Nephron (organoid): ENCODE measurements around the gene GALNT14.

ENCODE experiments used
- H3K27ac Mint-ChIP-seq, 3 experiments: 2 replicates each; pipeline ENCODE4 v1.8.0; 2020; ENCODE audit warnings: mixed read lengths in 3 of 3, mild to moderate bottlenecking in 2 of 3, moderate library complexity in 1 of 3
- H3K27me3 Mint-ChIP-seq: 2 replicates; pipeline ENCODE4 v1.8.0; 2021; ENCODE audit warnings: low read depth, mild to moderate bottlenecking, moderate library complexity, mixed read lengths
- H3K36me3 Mint-ChIP-seq: 2 replicates; pipeline ENCODE4 v1.8.0; 2020; ENCODE audit warnings: low read depth, mixed read lengths
- H3K4me1 Mint-ChIP-seq: 2 replicates; pipeline ENCODE4 v1.8.0; 2020; ENCODE audit warnings: mixed read lengths
- H3K4me3 Mint-ChIP-seq, 3 experiments: 2 replicates each; pipeline ENCODE4 v1.8.0; 2020; ENCODE audit warnings: mild to moderate bottlenecking in 3 of 3, mixed read lengths in 3 of 3, moderate library complexity in 2 of 3
- H3K9me3 Mint-ChIP-seq: 2 replicates; pipeline ENCODE4 v1.8.0; 2020; ENCODE audit warnings: mixed read lengths
- CTCF ChIP-seq, 3 experiments: fragments of 200-600 bp; sonication (generic); IDR thresholded peaks; one replicate each; pipeline ENCODE4 v1.5.0; 2021; ENCODE audit warnings: antibody characterized with exemption in 3 of 3; ENCODE audit not compliant: unreplicated experiment in 3 of 3

Gene GALNT14

GRCh38 chr2:31038385-31038784 lies 99.9 kb downstream of the GALNT14 start:
- no peak for TF ChIP-seq CTCF (IDR thresholded peaks at IDR 0.05; ENCODE audit: unreplicated experiment in 3 of 3)
- no peaks in the 10 kb centered on the region for H3K4me1 Mint-ChIP-seq
- H3K36me3 Mint-ChIP-seq: no peaks in the 10 kb centered on the region
- peaks cover 25% of the 10 kb centered on the region for H3K9me3 Mint-ChIP-seq
- H3K27ac Mint-ChIP-seq: no peak overlapping the region
- no peak overlapping the region for H3K4me3 Mint-ChIP-seq
- H3K27me3 Mint-ChIP-seq: peaks cover 11% of the 10 kb centered on the region

- H3K27me3 Mint-ChIP-seq: peaks cover 13% of the 10 kb centered on the region
- H3K4me3 Mint-ChIP-seq: no peak overlapping the region
- H3K9me3 Mint-ChIP-seq: peaks cover 25% of the 10 kb centered on the region
- no peak for TF ChIP-seq CTCF (IDR thresholded peaks at IDR 0.05; ENCODE audit: unreplicated experiment in 3 of 3)
- H3K4me1 Mint-ChIP-seq: no peaks in the 10 kb centered on the region
- no peak overlapping the region for H3K27ac Mint-ChIP-seq
- H3K36me3 Mint-ChIP-seq: no peaks in the 10 kb centered on the region
These were observed 101.2 kb downstream of the GALNT14 start for GRCh38 chr2:31037058-31037457.

GRCh38 chr2:31033032-31033431 lies 105.2 kb downstream of the GALNT14 start:
- Mint-ChIP-seq H3K36me3 (no peaks in the 10 kb centered on the region), H3K27ac (no peak overlapping the region), H3K4me1 (no peaks in the 10 kb centered on the region), H3K27me3 (peaks cover 29% of the 10 kb centered on the region), H3K9me3 (peaks cover 20% of the 10 kb centered on the region), H3K4me3 (no peak overlapping the region)
- no peak for TF ChIP-seq CTCF (IDR thresholded peaks at IDR 0.05; ENCODE audit: unreplicated experiment in 3 of 3)

- Mint-ChIP-seq H3K27ac (no peak overlapping the region), H3K36me3 (no peaks in the 10 kb centered on the region), H3K4me3 (no peak overlapping the region), H3K9me3 (peaks cover 16% of the 10 kb centered on the region), H3K4me1 (no peaks in the 10 kb centered on the region), H3K27me3 (peaks cover 32% of the 10 kb centered on the region)
- TF ChIP-seq CTCF (IDR thresholded peaks at IDR 0.05; ENCODE audit: unreplicated experiment in 3 of 3): no peak
These were observed 105.8 kb downstream of the GALNT14 start for GRCh38 chr2:31032475-31032874.

- Mint-ChIP-seq H3K4me3 (no peak overlapping the region), H3K36me3 (no peaks in the 10 kb centered on the region), H3K27me3 (peaks cover 32% of the 10 kb centered on the region), H3K4me1 (no peaks in the 10 kb centered on the region), H3K9me3 (peaks cover 4% of the 10 kb centered on the region), H3K27ac (no peak overlapping the region)
- TF ChIP-seq CTCF (IDR thresholded peaks at IDR 0.05; ENCODE audit: unreplicated experiment in 3 of 3): no peak
These were observed 107.0 kb downstream of the GALNT14 start for GRCh38 chr2:31031132-31031706.

- Mint-ChIP-seq H3K36me3 (no peaks in the 10 kb centered on the region), H3K27me3 (peaks cover 40% of the 10 kb centered on the region), H3K4me3 (no peak overlapping the region), H3K9me3 (no peaks in the 10 kb centered on the region), H3K4me1 (no peaks in the 10 kb centered on the region), H3K27ac (no peak overlapping the region)
- no peak for TF ChIP-seq CTCF (IDR thresholded peaks at IDR 0.05; ENCODE audit: unreplicated experiment in 3 of 3)
These were observed 109.8 kb downstream of the GALNT14 start for GRCh38 chr2:31028417-31028816.
